Kidney (tissue), 14 donors: ENCODE measurements around the gene LMO1. TPM values are rescaled to one million over a fixed set of nuclear protein-coding genes. Genes with fewer than 3 reads are reported as not detected.

Experiments used
- DNase-seq, 5 donors: peaks; one replicate each; pipeline ENCODE4 v3.0.0-alpha.2; 2013 to 2020
- FAIRE-seq: peaks from 2 replicates; lab custom pipeline; 2012; peaks lifted over from hg19 to GRCh38; lab: Jason Lieb, UNC
- H3K27ac ChIP-seq, 2 donors: one replicate each; pipeline ENCODE4 v1.7.0; 2013; ENCODE audit warnings: low read depth in 2 of 2, low read length in 2 of 2, inconsistent platforms in 1 of 2
- H3K27me3 ChIP-seq: one replicate; pipeline ENCODE4 v1.7.1; 2013; ENCODE audit warnings: low read length, inconsistent platforms; ENCODE audit not compliant: control insufficient read depth, insufficient read depth
- H3K36me3 ChIP-seq, 3 donors: one replicate each; pipeline versions ENCODE4 v1.7.0 to v1.7.1; 2013; ENCODE audit warnings: low read length in 3 of 3, control low read depth in 1 of 3, inconsistent platforms in 1 of 3; ENCODE audit not compliant: insufficient read depth in 3 of 3, control insufficient read depth in 2 of 3
- H3K4me1 ChIP-seq, 3 donors: one replicate each; pipeline versions ENCODE4 v1.7.0 to v1.7.1; 2013; ENCODE audit warnings: low read length in 3 of 3, inconsistent platforms in 1 of 3, low read depth in 1 of 3; ENCODE audit not compliant: control insufficient read depth in 2 of 3, insufficient read depth in 2 of 3
- H3K4me3 ChIP-seq, 3 donors: one replicate each; pipeline versions ENCODE4 v1.7.0 to v1.8.1; 2013; ENCODE audit warnings: low read length in 3 of 3, control low read depth in 1 of 3, inconsistent platforms in 1 of 3
- H3K9ac ChIP-seq, 3 donors: one replicate each; pipeline versions ENCODE4 v1.7.0 to v1.7.1; 2013; ENCODE audit warnings: low read length in 3 of 3, control low read depth in 1 of 3, inconsistent platforms in 1 of 3
- H3K9me3 ChIP-seq, 3 donors: one replicate each; pipeline versions ENCODE4 v1.7.0 to v1.7.1; 2013; ENCODE audit warnings: low read length in 3 of 3, control low read depth in 1 of 3, inconsistent platforms in 1 of 3; ENCODE audit not compliant: control insufficient read depth in 2 of 3, insufficient read depth in 1 of 3
- CTCF ChIP-seq: IDR thresholded peaks from 3 replicates; pipeline ENCODE4 v1.5.1; 2012; ENCODE audit warnings: mild to moderate bottlenecking, moderate library complexity, borderline replicate concordance; ENCODE audit not compliant: insufficient read depth; ENCODE audit errors: extremely low read depth
- intact Hi-C: fragments of 100-400 bp; cut with DNase I; formaldehyde crosslinking; loops from one replicate; pipeline ENCODE4 v1.11.1; 2022
- polyA plus RNA-seq: library from polyadenylated mRNA; stranded (reverse); fragments of 350-450 nt; fragmentation: Illumina TruSeq; extraction: RNeasy Lipid Tissue Mini Kit (QIAGEN cat#74804); gene quantifications from one replicate; pipeline ENCODE4 v1.2.3, GENCODE V29; 2014; ENCODE audit warnings: low read depth, low replicate concordance; ENCODE audit not compliant: insufficient read depth
- total RNA-seq: library from RNA; stranded (reverse); fragmentation: NEBNext Ultra II Directional; extraction: Animal tissue kit (Norgen Biotek cat#: 25700); gene quantifications from one replicate; pipeline ENCODE4 v1.2.1, GENCODE V29; 2021
- donor health status: control.
- donor health status: control.
- donor health status: control.
- donor health status: control.
- donor health status: control.
- donor health status: DM: yes; HTN: yes; CAD: no.
- donor health status: Normal renal cell carcinoma (clear cell type).

Gene LMO1
- total and polyA plus RNA-seq, 2 donors from 2014 or later, result 0.95 TPM; not detected in 1

DNA sequence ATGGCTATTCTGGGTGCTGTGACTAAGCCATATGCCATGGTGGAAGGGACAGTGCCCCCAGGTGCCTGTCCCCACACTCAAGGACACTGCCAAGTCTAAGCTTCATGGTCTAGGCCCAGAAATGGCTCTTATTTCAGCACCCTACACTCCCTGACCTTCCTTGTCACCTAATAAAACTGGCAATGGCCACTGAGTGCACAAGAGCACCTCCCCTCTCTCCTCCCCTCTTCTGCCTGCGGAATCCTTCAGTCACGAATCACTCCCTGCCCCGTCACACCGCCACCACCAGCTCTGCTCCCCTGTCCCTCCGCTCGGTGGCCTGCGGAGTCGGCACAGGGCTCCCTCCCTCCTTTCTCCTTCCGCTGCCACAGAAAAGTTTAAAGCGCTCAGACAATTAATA lies 19.0 kb upstream of the LMO1 start:
- FAIRE-seq, result no peak
- intact Hi-C loops, result no loop called here
- no peaks in the 10 kb centered on the region for H3K36me3 ChIP-seq
- TF ChIP-seq CTCF, result no peak
- DNase-seq, result peak in 3 of 5 donors; percentile 54 to 66 (median 62)
- no peak overlapping the region for H3K27ac ChIP-seq
- H3K27me3 ChIP-seq, result no peaks in the 10 kb centered on the region
- H3K4me3 ChIP-seq, result no peak overlapping the region
- H3K9ac ChIP-seq, result no peak overlapping the region
- H3K9me3 ChIP-seq, result no peaks in the 10 kb centered on the region
- H3K4me1 ChIP-seq, result peaks cover 0 to 8% (median 0%) of the 10 kb centered on the region in 3 donors

- DNase-seq (peak in 1 of 5 donors; percentile 1), FAIRE-seq (no peak)
- intact Hi-C loops, result no loop called here
These were observed 17.6 kb upstream of the LMO1 start for GRCh38 chr11:8281266-8281665.

GRCh38 chr11:8277691-8278090 lies 14.0 kb upstream of the LMO1 start:
- Histone ChIP-seq H3K4me1 (peaks cover 0 to 5% (median 0%) of the 10 kb centered on the region in 3 donors), H3K4me3 (no peak overlapping the region), H3K36me3 (no peaks in the 10 kb centered on the region), H3K27me3 (no peaks in the 10 kb centered on the region), H3K9ac (no peak overlapping the region), H3K27ac (no peak overlapping the region), H3K9me3 (peaks cover 0 to 8% (median 0%) of the 10 kb centered on the region in 3 donors)
- DNase-seq (peak in 1 of 5 donors; percentile 25), FAIRE-seq (no peak)
- no peak for TF ChIP-seq CTCF
- intact Hi-C loops, result no loop called here

More at GRCh38 chr11:8281266-8281665, 17.6 kb upstream of the LMO1 start:
- H3K4me1 ChIP-seq, result peaks cover 0 to 8% (median 0%) of the 10 kb centered on the region in 3 donors
- TF ChIP-seq CTCF, result no peak
- H3K27ac ChIP-seq, result no peak overlapping the region
- no peaks in the 10 kb centered on the region for H3K36me3 ChIP-seq
- no peaks in the 10 kb centered on the region for H3K27me3 ChIP-seq
- H3K4me3 ChIP-seq, result no peak overlapping the region
- H3K9ac ChIP-seq, result no peak overlapping the region
- H3K9me3 ChIP-seq, result no peaks in the 10 kb centered on the region

DNA sequence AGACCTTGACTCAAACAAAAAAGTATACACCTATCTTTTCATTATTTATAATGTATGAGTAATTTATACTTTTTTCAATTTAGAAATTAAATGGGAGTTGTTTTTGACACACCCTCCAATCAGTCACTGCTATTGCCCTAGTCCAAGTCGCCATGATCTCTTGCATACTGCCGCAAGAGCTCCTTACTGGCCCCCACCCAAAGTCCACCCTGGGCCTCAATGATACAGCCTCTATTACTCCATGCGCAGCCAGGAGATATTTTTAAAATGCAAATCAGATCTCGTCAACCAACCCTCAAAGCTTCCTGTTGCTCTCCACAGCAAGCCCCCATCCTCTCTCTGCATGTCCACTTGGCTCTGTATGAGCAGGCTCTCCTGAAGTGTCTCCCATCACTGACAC lies 12.8 kb upstream of the LMO1 start:
- H3K9me3 ChIP-seq, result peaks cover 0 to 8% (median 0%) of the 10 kb centered on the region in 3 donors
- H3K4me1 ChIP-seq, result no peaks in the 10 kb centered on the region
- H3K4me3 ChIP-seq, result no peak overlapping the region
- no peaks in the 10 kb centered on the region for H3K36me3 ChIP-seq
- H3K9ac ChIP-seq, result no peak overlapping the region
- TF ChIP-seq CTCF, result no peak
- no peak for FAIRE-seq
- no peak overlapping the region for H3K27ac ChIP-seq
- H3K27me3 ChIP-seq, result peaks cover 5% of the 10 kb centered on the region
- intact Hi-C loops, result no loop called here
- no peak for DNase-seq
